K562 (cell line): ENCODE data around the gene LOXL3. TPM values are rescaled to one million over a fixed set of nuclear protein-coding genes. Genes with fewer than 3 reads are reported as not detected.

Experiments used
- ATAC-seq: fragments of 200-7000 bp; cut with Tn5 transposase; 3 replicates; pipeline ENCODE4 v1.9.1; 2020; ENCODE audit warnings: moderate library complexity
- BruUV-seq: library from RNA; stranded (reverse); fragments of 400-500 nt; replicated peaks from 2 replicates; lab custom pipeline; 2021; lab: Mats Ljungman, UMichigan
- CTCF ChIA-PET: fragments of 300-600 bp; formaldehyde crosslinking; extraction: SDS; loops from one replicate; lab custom pipeline; 2021; ENCODE audit warnings: low intra/inter-chr PET ratio; lab: Yijun Ruan, JAX
- POLR2A ChIA-PET: fragments of 300-600, 350-650 bp; sonication (Branson Sonifier 250); formaldehyde crosslinking; extraction: SDS; loops from one replicate; lab custom pipeline; 2021; ENCODE audit warnings: antibody characterized with exemption, inconsistent platforms; lab: Yijun Ruan, JAX
- DNase-seq, 4 experiments: peaks; one replicate each; pipeline versions ENCODE4 v3.0.0 to v3.0.0-alpha.2; 2011 to 2018; ENCODE audit warnings: low spot score in 3 of 4, mixed read lengths in 3 of 4; ENCODE audit errors: extremely low read depth in 1 of 4
- FAIRE-seq: peaks from 2 replicates; lab custom pipeline; 2011; peaks lifted over from hg19 to GRCh38; lab: Jason Lieb, UNC
- H2AFZ ChIP-seq: 2 replicates; pipeline ENCODE4 v1.6.0; 2011; ENCODE audit warnings: low read depth, low read length, control low read depth, inconsistent platforms
- H3K27ac ChIP-seq: fragments of 200-600 bp; 3 replicates; pipeline ENCODE4 v1.8.0; 2011; ENCODE audit warnings: low read depth, mild to moderate bottlenecking, control low read depth, inconsistent platforms, low read length, moderate library complexity, mixed read lengths; ENCODE audit errors: extremely low read depth
- H3K27me3 ChIP-seq, 2 experiments: fragments of 300-600 bp in 1 of 2; 2 replicates in 1 of 2; 3 replicates in 1 of 2; pipeline versions ENCODE4 v1.6.0 to v1.8.0; 2011; ENCODE audit warnings: inconsistent platforms in 2 of 2, low read length in 2 of 2, mild to moderate bottlenecking in 1 of 2, mixed read lengths in 1 of 2, moderate library complexity in 1 of 2; ENCODE audit not compliant: control insufficient read depth in 2 of 2, insufficient read depth in 2 of 2
- H3K36me3 ChIP-seq: fragments of 300-600 bp; 3 replicates; pipeline ENCODE4 v1.8.0; 2011; ENCODE audit warnings: mild to moderate bottlenecking, low read length, inconsistent platforms; ENCODE audit not compliant: control insufficient read depth, insufficient read depth
- H3K4me1 ChIP-seq, 2 experiments: fragments of 200-600 bp in 1 of 2; replicated peaks in 1 of 2; 2 replicates in 1 of 2; 3 replicates in 1 of 2; pipeline versions ENCODE4 v1.5.1 to v1.8.0; 2011; ENCODE audit warnings: inconsistent platforms in 2 of 2, low read length in 2 of 2, mild to moderate bottlenecking in 1 of 2, mixed read lengths in 1 of 2, moderate library complexity in 1 of 2; ENCODE audit not compliant: control insufficient read depth in 2 of 2, insufficient read depth in 2 of 2
- H3K4me2 ChIP-seq: 2 replicates; pipeline ENCODE4 v1.6.1; 2011; ENCODE audit warnings: low read length, control low read depth, inconsistent platforms, mixed read lengths; ENCODE audit not compliant: insufficient read depth
- H3K4me3 ChIP-seq: fragments of 200-600 bp; sonication (generic), shearing (Covaris generic); 2 replicates; pipeline ENCODE4 v1.5.1; 2016; ENCODE audit warnings: control low read depth, inconsistent platforms
- H3K79me2 ChIP-seq: fragments of 200-600 bp; 3 replicates; pipeline ENCODE4 v1.8.0; 2011; ENCODE audit warnings: low read length, inconsistent platforms; ENCODE audit not compliant: control insufficient read depth, insufficient read depth
- H3K9ac ChIP-seq, 2 experiments: 2 replicates each; pipeline versions ENCODE4 v1.6.0 to v1.6.1; 2011; ENCODE audit warnings: low read depth in 2 of 2, low read length in 2 of 2, control low read depth in 1 of 2, inconsistent platforms in 1 of 2, mild to moderate bottlenecking in 1 of 2, mixed read lengths in 1 of 2; ENCODE audit not compliant: insufficient read depth in 1 of 2
- H3K9me1 ChIP-seq: one replicate; pipeline ENCODE4 v1.6.0; 2011; ENCODE audit warnings: inconsistent platforms, mild to moderate bottlenecking, low read length, moderate library complexity; ENCODE audit not compliant: control insufficient read depth, insufficient read depth
- H3K9me3 ChIP-seq: replicated peaks from 2 replicates; pipeline ENCODE4 v1.5.1; 2011; ENCODE audit warnings: low read depth, low read length, inconsistent platforms; ENCODE audit not compliant: control insufficient read depth, insufficient read depth
- H4K20me1 ChIP-seq: replicated peaks from 2 replicates; pipeline ENCODE4 v1.6.1; 2011; ENCODE audit warnings: low read length, inconsistent platforms, mixed read lengths; ENCODE audit not compliant: control insufficient read depth, insufficient read depth
- BCOR ChIP-seq: fragments of 450-650 bp; IDR thresholded peaks from 2 replicates; pipeline ENCODE4 v1.6.1; 2016
- CREB1 ChIP-seq, 2 experiments: sonication (generic) in 1 of 2; formaldehyde crosslinking in 1 of 2; IDR thresholded peaks; 2 replicates each; pipeline versions ENCODE4 v1.6.1 to v1.8.0; 2012 to 2022; ENCODE audit warnings: inconsistent platforms in 1 of 2, mild to moderate bottlenecking in 1 of 2, missing genetic modification reagents in 1 of 2, moderate library complexity in 1 of 2
- HLTF ChIP-seq: fragments of 450-650 bp; IDR thresholded peaks from 2 replicates; pipeline ENCODE4 v1.6.1; 2016
- LEF1 ChIP-seq: fragments of 450-650 bp; IDR thresholded peaks from 2 replicates; pipeline ENCODE4 v1.6.1; 2016; ENCODE audit warnings: mild to moderate bottlenecking
- SIRT6 ChIP-seq: IDR thresholded peaks from one replicate; pipeline ENCODE4 v1.6.1; 2012; ENCODE audit warnings: low read depth, mild to moderate bottlenecking, control low read depth, inconsistent platforms, low read length, moderate library complexity
- ZNF41 ChIP-seq: fragments of 250-450 bp; sonication (Bioruptor Pico); conservative IDR thresholded peaks from 2 replicates; pipeline ENCODE4 v1.4.0; 2020; ENCODE audit warnings: mild to moderate bottlenecking
- ZNF583 ChIP-seq: fragments of 250-450 bp; sonication (Bioruptor Pico); IDR thresholded peaks from 2 replicates; pipeline ENCODE4 v1.4.0; 2020
- WGBS: fragments of 100-300 bp; shearing (Covaris generic); methylation state at CpG from one replicate; pipeline ENCODE4 v1.1.6; 2016; ENCODE audit warnings: low coverage, mixed read lengths; ENCODE audit not compliant: insufficient coverage; ENCODE audit errors: missing lambda C conversion rate; 5-methylcytosine and 5-hydroxymethylcytosine counted together
- in situ Hi-C: fragments of 300-500 bp; cut with MboI; formaldehyde crosslinking; loops from 4 replicates; pipeline ENCODE4 v1.15.0; 2018; ENCODE audit warnings: inconsistent platforms, mixed read lengths
- intact Hi-C: fragments of 100-400 bp; cut with micrococcal nuclease; formaldehyde crosslinking; loops from 2 replicates; pipeline ENCODE4 v1.14.2; 2022
- polyA plus RNA-seq, 8 experiments: library from polyadenylated mRNA; depleted of rRNA in 4 of 8; stranded (reverse) in 5 of 8; unstranded in 3 of 8; fragments of >200 nt; fragmentation: Nextera tagmentation in 2 of 8; fragmentation: Illumina TruSeq in 1 of 8; extraction: Ambion mirVana in 2 of 8; extraction: Trizol in 1 of 8; gene quantifications; 2 replicates each; pipeline versions ENCODE4 v1.2.1 to v1.2.3, GENCODE V29; 2011 to 2014; ENCODE audit warnings: inconsistent platforms in 1 of 8, missing spikeins in 1 of 8
- total RNA-seq, 7 experiments: library from RNA; depleted of rRNA in 6 of 7; stranded (reverse); fragments of >200 nt in 6 of 7; fragmentation: Illumina TruSeq in 2 of 7; extraction: Trizol in 2 of 7; gene quantifications; 2 replicates each; pipeline versions ENCODE4 v1.2.1 to v1.2.3, GENCODE V29; 2011 to 2021; ENCODE audit warnings: low replicate concordance in 1 of 7
- TF ChIP-seq, protein P1 (sequence below): sonication (generic); formaldehyde crosslinking; IDR thresholded peaks from 2 replicates; pipeline ENCODE4 v1.8.0; 2022; ENCODE audit warnings: mild to moderate bottlenecking, missing genetic modification reagents
- TF ChIP-seq, protein P2 (sequence below), 2 experiments: IDR thresholded peaks in 1 of 2; conservative IDR thresholded peaks in 1 of 2; 2 replicates each; pipeline ENCODE4 v1.6.1; 2016; ENCODE audit warnings: low read depth in 2 of 2, mild to moderate bottlenecking in 1 of 2, missing compliant biosample characterization in 1 of 2, missing genetic modification characterization in 1 of 2, moderate library complexity in 1 of 2
- TF ChIP-seq, protein P3 (sequence below), 2 experiments: IDR thresholded peaks; 2 replicates each; pipeline ENCODE4 v1.6.1; 2012; ENCODE audit warnings: improper control_type of control experiment in 2 of 2, low read depth in 2 of 2, low read length in 2 of 2, borderline replicate concordance in 1 of 2

The LOXL3 gene
- total and polyA plus RNA-seq, 9 of the 15 experiments (the other 6 are each of a cell fraction or from before 2014, with no cell fraction given): 0.22 to 0.99 (median 0.31) TPM

DNA sequence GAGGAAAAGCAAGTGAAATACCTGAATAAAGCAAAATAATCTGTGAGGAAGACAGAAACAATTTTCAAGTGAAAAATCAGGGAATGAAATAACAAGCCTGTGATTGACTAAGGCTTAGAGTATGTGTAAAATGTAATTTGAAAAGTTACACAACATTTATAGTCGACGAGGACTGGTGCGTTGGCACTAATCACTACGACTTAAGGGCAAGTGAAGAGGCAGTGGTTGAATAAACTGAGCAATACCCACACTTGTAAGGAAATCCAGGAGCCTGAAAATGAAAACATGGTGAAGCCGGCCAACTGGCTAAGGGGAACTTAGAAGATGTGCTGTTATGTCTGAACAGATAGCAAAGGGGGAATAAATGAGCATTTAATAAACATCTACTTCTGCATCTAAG, 14.1 kb upstream of the LOXL3 start:
- POLR2A ChIA-PET: no interaction called here
- ATAC-seq (no peak), DNase-seq (no peak), FAIRE-seq (no peak)
- WGBS: 39% methylated on average over 5 of the region's 5 CpGs
- no peak overlapping the region for H3K4me2 ChIP-seq
- H3K9ac ChIP-seq: no peak overlapping the region
- no peaks in the 10 kb centered on the region for H4K20me1 ChIP-seq
- no peak overlapping the region for H3K27ac ChIP-seq
- BruUV-seq: no TSS peak
- intact Hi-C loops (no loop called here), in situ Hi-C loops (no loop called here)
- no peaks in the 10 kb centered on the region for H3K36me3 ChIP-seq
- no peak overlapping the region for H3K4me3 ChIP-seq
- no peaks in the 10 kb centered on the region; a peak in 1 of 5 replicates for H3K4me1 ChIP-seq
- H3K27me3 ChIP-seq: no peaks in the 10 kb centered on the region; a peak in 1 of 5 replicates
- H3K9me3 ChIP-seq: no peaks in the 10 kb centered on the region
- TF ChIP-seq, protein P1, sequence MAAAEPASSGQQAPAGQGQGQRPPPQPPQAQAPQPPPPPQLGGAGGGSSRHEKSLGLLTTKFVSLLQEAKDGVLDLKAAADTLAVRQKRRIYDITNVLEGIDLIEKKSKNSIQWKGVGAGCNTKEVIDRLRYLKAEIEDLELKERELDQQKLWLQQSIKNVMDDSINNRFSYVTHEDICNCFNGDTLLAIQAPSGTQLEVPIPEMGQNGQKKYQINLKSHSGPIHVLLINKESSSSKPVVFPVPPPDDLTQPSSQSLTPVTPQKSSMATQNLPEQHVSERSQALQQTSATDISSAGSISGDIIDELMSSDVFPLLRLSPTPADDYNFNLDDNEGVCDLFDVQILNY (CRISPR knock-in tag): no peak
- no peaks in the 10 kb centered on the region for H3K79me2 ChIP-seq
- no peaks in the 10 kb centered on the region for H3K9me1 ChIP-seq
- 0 out of 2 replicates have a peak overlapping the region, but pooled peaks have one; percentile 13 for H2AFZ ChIP-seq
- CTCF ChIA-PET: no interaction called here

DNA sequence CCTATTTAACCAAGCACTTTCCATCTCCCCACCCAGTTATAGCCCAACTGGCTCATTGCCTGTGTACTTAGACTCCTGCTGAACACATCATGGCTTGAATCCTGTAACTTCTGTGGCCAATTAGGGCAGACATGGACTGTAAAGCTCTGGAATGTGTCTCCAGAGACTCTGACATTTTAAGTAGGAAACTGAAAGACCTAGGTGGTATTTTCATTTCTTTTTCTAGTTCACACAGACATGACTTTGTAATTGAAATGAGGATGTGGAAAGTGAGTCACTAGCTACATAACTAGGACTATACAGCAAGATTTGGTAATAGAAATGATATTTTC, 13.0 kb upstream of the LOXL3 start:
- intact Hi-C loops: no loop called here
- BruUV-seq: no TSS peak
- H3K79me2 ChIP-seq: no peaks in the 10 kb centered on the region
- in situ Hi-C loops: no loop called here
- H3K27me3 ChIP-seq: peaks cover 0 to 6% of the 10 kb centered on the region in 2 experiments; a peak in 2 of 5 replicates
- no peak for FAIRE-seq
- ATAC-seq: no peak
- H3K9me1 ChIP-seq: no peaks in the 10 kb centered on the region
- DNase-seq: no peak
- H3K36me3 ChIP-seq: no peaks in the 10 kb centered on the region
- H3K4me2 ChIP-seq: no peak overlapping the region
- CTCF ChIA-PET: no interaction called here
- no peaks in the 10 kb centered on the region for H3K9me3 ChIP-seq
- H4K20me1 ChIP-seq: no peaks in the 10 kb centered on the region
- H3K9ac ChIP-seq: no peak overlapping the region
- H3K4me1 ChIP-seq: peaks cover 0 to 3% of the 10 kb centered on the region in 2 experiments; a peak in 2 of 5 replicates
- H3K27ac ChIP-seq: no peak overlapping the region
- no peak overlapping the region for H3K4me3 ChIP-seq
- no peak overlapping the region for H2AFZ ChIP-seq
- POLR2A ChIA-PET: interaction anchor here (0.6 to 1.1 kb wide), 3 partner anchors 12 to 101 kb away, joined by 3 read pairs; partner anchors contain the start of gene MOGS
- TF ChIP-seq, protein P2, sequence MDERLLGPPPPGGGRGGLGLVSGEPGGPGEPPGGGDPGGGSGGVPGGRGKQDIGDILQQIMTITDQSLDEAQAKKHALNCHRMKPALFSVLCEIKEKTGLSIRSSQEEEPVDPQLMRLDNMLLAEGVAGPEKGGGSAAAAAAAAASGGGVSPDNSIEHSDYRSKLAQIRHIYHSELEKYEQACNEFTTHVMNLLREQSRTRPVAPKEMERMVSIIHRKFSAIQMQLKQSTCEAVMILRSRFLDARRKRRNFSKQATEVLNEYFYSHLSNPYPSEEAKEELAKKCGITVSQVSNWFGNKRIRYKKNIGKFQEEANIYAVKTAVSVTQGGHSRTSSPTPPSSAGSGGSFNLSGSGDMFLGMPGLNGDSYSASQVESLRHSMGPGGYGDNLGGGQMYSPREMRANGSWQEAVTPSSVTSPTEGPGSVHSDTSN (CRISPR knock-in tag; IDR thresholded peaks at IDR 0.05; ENCODE audit: low read depth): no peak
- TF ChIP-seq, protein P2 (tag; conservative IDR thresholded peaks at IDR 0.05; ENCODE audit: low read depth): no peak
- TF ChIP-seq CREB1 (IDR thresholded peaks at IDR 0.05) (no peak), CREB1 (CRISPR knock-in tag; IDR thresholded peaks at IDR 0.05) (no peak), ZNF41 (CRISPR knock-in tag) (no peak), ZNF583 (CRISPR knock-in tag) (no peak), SIRT6 (no peak), HLTF (no peak), BCOR (no peak), LEF1 (no peak)
- TF ChIP-seq, protein P3, sequence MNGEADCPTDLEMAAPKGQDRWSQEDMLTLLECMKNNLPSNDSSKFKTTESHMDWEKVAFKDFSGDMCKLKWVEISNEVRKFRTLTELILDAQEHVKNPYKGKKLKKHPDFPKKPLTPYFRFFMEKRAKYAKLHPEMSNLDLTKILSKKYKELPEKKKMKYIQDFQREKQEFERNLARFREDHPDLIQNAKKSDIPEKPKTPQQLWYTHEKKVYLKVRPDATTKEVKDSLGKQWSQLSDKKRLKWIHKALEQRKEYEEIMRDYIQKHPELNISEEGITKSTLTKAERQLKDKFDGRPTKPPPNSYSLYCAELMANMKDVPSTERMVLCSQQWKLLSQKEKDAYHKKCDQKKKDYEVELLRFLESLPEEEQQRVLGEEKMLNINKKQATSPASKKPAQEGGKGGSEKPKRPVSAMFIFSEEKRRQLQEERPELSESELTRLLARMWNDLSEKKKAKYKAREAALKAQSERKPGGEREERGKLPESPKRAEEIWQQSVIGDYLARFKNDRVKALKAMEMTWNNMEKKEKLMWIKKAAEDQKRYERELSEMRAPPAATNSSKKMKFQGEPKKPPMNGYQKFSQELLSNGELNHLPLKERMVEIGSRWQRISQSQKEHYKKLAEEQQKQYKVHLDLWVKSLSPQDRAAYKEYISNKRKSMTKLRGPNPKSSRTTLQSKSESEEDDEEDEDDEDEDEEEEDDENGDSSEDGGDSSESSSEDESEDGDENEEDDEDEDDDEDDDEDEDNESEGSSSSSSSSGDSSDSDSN (IDR thresholded peaks at IDR 0.05; ENCODE audit: borderline replicate concordance in 1 of 2, low read depth in 2 of 2, low read length in 2 of 2): no peak
